T-helper 22 cell (primary cell): ENCODE results near the gene ING1.
"Not testable (repeated sequence)": the region's sequence is repeated elsewhere in the genome, so short reads cannot be mapped to it uniquely, and the experiment has no call there.

Experiments used
- DNase-seq: peaks from one replicate; pipeline ENCODE4 v3.0.0-alpha.2; 2020; ENCODE audit warnings: low read depth

The ING1 gene

GRCh38 chr13:110695774-110696173 lies 17.7 kb upstream of the ING1 start:
- DNase-seq, result not testable (repeated sequence)

GRCh38 chr13:110696776-110697175 lies 16.7 kb upstream of the ING1 start:
- DNase-seq, result no peak

DNA sequence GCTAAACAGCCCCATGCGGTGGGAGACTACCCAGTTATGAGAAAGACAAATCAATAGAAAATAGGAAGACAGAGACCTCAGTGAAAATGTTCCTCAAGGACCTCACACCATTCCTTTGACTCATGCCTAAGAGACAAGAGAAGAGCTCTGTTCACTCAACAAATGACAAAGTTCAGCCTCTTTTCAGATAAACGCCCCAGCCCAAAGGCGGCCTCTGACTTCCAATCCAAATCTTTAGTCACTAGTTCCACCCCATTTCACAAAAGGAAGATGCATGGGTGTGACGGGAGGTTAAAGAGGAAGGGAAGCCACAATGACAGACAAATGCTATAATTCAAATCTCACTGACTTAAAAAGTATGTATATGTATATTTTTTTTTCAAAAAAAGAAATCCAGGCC lies 15.7 kb upstream of the ING1 start:
- DNase-seq, result no peak

DNA sequence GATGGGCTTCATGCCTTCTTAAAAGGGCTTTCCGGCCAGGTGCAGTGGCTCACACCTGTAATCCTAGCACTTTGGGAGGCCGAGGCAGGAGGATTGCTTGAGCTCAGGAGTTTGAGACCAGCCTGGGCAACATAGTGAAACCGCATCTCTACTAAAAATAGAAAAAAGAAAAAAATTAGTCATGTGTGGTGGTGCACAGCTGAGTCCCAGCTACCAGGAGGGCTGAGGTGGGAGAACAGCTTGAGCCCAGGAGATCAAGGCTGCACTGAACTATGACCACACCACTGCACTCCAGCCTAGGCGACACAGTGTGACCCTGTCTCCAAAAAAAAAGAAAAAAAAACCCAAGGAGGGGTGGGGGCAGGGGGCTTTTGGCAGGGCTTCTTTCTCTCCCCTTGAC lies 14.8 kb upstream of the ING1 start:
- no peak for DNase-seq

DNA sequence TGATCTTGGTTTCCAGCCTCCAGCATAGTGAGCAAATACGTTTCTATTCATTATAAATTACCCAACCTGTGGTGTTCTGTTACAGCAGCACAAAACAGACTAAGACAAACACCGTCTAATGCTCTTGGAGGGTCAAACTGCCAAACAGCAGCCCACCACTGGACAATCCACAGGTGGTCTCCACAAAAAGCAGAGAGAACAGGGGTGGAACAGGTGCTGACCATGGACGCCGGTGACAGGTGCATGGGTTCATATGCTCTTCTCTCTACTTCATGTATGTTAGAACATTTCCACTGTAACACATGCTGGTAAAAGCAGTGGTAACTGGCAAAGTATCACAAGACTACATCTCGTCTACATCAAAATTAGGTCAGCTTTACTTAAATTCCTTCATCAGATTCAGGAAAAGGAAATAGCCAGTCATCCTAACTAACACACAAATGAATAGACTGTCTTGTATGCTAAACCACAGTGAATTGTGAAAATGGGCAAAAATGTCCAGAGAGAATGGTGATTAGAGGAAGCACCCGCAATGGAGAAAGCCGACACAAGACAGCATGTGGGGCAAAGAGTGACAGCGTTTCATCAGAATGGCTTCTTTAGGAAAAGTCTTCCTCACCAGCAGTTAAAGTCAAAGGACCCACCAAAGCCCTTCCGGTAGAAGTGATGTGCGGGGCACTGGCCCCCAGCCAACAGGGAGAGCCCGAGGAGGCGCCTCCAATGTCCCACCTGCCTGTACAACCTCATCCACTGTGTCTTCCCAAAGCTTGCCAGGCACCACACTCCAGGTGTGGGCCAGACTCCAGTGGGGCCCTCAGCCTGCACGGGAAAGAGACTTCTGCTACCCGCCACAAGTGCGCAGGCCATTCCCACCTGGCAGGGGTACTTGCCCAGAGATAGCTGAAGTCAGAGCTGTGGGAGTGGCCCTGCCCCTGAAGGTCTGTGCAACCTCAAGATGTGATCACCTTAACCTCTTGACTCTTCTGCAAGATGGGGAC lies 14.1 kb upstream of the ING1 start:
- no peak for DNase-seq

GRCh38 chr13:110700186-110700585 lies 13.3 kb upstream of the ING1 start:
- no peak for DNase-seq

GRCh38 chr13:110700641-110701040 lies 12.9 kb upstream of the ING1 start:
- no peak for DNase-seq

GRCh38 chr13:110701061-110701460 lies 12.4 kb upstream of the ING1 start:
- DNase-seq, result not testable (repeated sequence)

DNA sequence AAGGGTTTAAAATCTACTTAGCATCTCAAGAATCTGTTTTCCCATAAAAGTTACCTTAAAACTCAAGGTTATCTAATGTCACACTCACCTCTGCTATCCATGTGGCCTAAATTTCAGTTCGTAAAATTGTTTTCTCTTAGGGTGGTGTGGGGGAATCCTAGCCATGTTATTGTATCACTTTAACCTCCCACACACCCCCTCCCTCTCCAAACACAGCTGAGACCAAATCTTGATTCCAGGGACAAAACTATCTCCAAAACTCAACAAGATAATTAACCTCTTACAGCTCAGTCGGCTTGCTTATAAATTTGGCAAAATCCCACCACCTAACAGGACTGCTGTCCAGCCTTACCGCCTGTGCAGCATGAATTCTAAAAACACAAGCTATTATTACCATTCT lies 11.4 kb upstream of the ING1 start:
- no peak for DNase-seq

DNA sequence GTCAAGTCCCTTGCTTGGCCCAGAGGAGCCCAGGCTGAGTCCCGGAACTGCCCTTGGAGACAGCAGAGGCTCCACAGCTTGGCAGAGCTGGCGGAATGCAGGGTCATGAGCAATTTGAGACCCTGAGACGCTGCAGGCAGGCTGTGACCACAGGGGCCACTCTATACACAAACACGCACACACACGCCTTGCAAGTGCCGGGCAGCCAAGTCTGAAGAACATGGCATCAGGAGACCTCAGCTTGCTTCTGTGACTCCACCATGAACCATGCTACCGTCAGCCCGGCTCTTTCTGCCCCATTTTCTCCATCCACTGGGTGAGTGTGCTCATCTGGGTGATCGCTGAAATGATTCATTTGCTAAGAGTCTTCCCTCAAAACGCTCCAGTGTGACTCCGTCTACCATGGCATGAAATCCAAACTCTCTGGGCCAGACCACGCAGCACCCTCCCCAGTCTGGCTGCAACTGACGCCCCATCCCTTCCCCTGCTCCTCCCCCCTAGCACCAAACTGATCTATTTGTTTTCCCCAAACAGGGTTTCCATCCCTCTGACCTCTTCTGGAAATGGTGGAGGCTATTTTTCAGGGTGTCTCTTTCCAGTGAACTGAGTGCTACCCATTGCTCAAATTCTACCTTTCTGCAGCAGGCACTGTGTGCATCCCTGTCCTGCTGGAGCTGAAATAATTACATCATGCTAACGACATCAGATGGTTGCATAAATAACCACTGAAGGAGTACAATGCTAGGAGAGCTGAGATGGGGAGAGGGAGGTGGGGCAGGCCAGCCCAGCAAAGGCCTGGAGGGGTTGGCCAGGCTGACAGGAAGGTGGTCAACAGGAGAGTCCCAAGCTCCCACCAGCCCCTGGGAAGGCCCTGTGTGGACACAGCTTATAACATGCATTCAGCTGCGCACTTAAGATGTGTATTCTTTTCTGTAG lies 10.6 kb upstream of the ING1 start:
- no peak for DNase-seq

GRCh38 chr13:110705356-110705825 lies 8.1 kb upstream of the ING1 start:
- DNase-seq, result no peak

DNA sequence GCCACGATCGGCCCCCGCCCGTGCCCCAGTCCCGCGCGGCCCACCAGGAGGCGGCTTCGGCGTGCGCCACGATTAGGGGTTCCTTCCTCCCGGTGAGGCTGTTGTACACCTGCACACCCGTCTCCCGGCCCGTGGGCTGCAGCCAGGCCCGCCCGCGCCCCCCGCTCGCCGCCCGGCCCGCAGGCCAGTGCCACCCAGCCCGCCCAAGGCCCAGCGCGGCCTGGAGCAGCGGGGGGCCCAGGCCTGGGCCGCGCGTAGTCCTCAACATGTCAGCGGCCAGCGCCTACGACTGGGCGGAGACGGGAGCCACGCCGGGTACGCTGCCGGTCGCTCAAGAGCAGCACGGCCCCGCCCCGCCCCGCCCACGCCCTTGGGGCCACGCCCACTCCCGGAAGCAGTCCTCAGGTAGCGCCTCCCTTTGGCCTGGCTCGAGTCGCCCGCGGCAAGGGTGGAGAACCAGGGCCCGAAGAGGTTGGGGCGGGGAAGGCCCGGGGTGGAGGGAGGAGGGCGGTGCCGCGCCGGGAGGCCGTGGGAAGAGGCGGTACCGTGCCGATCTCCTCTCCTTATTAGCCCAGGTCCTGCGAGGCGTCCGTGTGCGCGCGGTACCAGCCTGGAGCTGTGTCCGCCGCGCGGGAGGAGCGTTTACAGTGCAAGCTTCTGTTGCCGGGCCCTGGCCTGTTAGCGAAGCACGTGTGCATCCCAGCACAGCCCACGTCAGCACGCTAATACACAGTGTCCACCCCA lies 7.5 kb upstream of the ING1 start, which contains the start of gene CARS2:
Gene CARS2, minus strand, starts transcription at position 291 of the 744 bp plus-strand sequence. Its CDS starts 23 bp downstream, at position 268.
- DNase-seq, result peak; percentile 92

DNA sequence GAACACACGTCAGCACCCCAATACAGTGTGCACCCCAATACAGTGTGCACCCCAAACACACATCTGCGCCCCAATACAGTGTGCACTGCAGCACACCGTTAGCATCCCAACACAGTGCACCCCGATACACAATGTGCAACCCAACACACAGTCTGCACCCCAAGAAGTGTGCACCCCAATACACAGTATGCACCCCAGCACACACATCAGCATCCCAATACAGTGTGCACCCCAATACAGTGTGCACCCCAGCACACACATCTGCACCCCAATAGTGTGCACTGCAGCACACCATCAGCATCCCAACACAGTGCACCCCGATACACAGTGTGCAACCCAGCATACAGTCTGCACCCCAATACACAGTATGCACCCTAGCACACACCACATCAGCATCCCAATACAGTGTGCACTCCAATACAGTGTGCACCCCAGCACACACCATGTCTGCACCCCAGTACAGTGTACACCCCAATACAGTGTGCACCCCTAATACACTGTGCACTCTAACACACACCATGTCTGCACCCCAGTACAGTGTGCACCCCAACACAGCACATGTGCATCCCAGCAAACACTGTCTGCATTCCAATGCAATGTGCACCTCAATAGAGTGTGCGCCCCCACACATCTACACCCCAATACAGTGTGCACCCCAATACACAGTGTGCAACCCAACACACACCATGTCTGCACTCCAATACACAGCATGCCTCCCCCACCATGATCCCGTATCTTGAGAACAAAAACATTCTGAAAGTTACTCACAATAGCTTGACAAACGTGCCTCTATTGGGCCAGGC lies 6.7 kb upstream of the ING1 start:
- no peak for DNase-seq

DNA sequence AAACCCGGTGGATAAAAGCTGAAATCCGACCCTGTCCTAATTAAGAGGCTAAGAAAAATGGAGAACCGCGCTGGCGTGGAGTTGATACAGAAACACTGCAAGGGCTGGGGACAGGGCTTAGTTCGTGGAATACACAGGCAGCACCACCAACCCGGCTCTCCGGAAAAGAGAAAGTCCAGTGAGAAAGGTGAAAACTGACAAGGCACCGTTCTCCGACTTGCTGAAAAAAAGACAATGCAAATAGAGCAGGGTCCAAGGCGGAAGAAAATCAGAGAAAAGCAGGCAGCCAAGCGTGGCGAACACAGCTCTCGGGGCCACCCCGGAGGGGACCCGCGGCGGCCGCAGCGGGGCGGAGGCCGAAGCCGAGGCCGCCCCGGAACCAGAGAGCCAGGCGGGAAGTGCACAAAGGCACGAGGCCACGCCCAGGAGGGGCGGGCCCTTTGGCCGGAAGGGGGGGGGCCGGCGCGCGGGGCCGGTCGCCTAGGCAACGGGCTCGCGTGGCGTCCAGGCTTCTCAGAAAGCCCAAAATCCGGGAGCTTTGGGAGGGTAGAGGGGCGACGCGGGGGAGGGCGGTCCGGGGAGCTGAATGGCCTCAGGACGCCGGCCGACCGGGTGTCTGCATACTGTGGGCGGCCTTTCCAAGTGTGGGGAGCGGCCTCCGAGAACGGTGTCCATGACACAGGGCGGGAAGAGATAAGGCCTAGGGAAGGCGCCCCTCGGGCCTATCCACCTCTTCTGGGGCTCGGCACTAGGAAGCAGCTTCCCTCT lies 1.2 kb upstream of the ING1 start:
- DNase-seq, result peak; percentile 80

GRCh38 chr13:110712849-110713641 lies 455 bp upstream of the ING1 start:
- DNase-seq, result peak; percentile 99

DNA sequence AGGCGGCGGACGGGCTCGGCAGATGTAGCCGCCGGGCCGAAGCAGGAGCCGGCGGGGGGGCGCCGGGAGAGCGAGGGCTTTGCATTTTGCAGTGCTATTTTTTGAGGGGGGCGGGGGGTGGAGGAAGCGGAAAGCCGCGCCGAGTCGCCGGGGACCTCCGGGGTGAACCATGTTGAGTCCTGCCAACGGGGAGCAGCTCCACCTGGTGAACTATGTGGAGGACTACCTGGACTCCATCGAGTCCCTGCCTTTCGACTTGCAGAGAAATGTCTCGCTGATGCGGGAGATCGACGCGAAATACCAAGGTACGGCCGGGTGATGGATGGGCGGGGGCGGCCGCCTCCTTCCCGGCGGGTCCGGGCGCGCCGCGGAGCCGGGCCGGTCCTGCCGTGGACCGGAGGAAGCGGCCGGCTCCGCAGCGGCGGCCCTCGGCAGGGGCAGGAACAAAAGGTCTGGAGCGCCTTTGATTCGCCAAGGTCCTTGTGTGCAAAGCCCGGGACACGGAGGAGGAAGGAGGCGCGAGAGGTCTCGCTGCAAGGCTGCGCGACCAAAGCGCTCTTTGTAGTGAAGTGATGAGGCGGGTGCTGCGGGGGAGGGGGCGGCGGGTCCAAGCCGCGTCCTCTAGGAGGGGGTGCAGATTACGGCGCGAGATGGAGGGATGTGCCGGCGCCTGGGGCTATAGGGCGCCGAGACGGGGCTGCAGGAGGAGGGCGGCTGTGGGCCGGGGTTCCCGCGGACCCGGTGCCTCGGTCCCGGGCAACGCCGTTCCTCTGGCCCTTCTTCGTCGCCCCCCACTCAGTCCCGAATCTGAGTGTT lies 689 bp downstream of the ING1 start:
- peak; percentile 67 for DNase-seq

GRCh38 chr13:110714797-110715394 lies 1.4 kb downstream of the ING1 start:
- peak; percentile 27 for DNase-seq
